ENCODE data around the gene FYTTD1.

The FYTTD1 gene

DNA sequence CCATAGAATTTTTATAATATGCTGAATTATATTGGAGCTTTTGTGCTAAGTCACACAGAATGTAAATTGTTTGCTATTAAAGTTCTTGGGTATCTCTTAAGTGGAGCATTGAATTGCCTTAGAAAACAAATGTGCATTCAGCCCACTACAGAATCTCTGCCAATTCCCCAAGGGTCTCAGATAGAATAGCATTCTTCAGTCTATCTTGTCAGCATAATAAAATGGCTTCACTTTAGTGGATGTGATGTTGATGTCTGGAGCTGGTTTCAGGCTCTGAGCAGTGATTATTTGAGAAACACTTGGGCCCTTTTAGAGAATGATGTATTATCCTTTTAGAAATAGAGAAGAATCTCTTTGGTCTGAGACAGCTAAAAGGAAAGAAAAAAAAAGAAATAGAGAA is 86.6 kb downstream of the FYTTD1 start:
- DNase-seq (ENCODE audit: low spot score): no peak
